Left ventricle myocardium superior (tissue), 1 donor: ENCODE results near the gene NMUR2. TPM values are rescaled to one million over a fixed set of nuclear protein-coding genes. Genes with fewer than 3 reads are reported as not detected.

Experiments used
- ATAC-seq: fragments of 200-7000 bp; cut with Tn5 transposase; one replicate; pipeline ENCODE4 v1.9.1; 2020; ENCODE audit warnings: mild to moderate bottlenecking, moderate library complexity
- DNase-seq: peaks from one replicate; pipeline ENCODE4 v3.0.0-alpha.2; 2020
- intact Hi-C: fragments of 100-400 bp; cut with micrococcal nuclease; formaldehyde crosslinking; loops from one replicate; pipeline ENCODE4 v1.11.0; 2022
- long read RNA-seq: library from polyadenylated mRNA; unstranded; transcript quantifications from one replicate; pipeline ENCODE4 v2.0.0, GENCODE V29; 2021
- total RNA-seq: library from RNA; stranded (reverse); fragmentation: NEBNext Ultra II Directional; extraction: Animal tissue kit (Norgen Biotek cat#: 25700); gene quantifications from one replicate; pipeline ENCODE4 v1.2.1, GENCODE V29; 2021
- donor health status: DM: no; HTN: yes; CAD: no; lungs with severe emphysema.

The NMUR2 gene, protein sequence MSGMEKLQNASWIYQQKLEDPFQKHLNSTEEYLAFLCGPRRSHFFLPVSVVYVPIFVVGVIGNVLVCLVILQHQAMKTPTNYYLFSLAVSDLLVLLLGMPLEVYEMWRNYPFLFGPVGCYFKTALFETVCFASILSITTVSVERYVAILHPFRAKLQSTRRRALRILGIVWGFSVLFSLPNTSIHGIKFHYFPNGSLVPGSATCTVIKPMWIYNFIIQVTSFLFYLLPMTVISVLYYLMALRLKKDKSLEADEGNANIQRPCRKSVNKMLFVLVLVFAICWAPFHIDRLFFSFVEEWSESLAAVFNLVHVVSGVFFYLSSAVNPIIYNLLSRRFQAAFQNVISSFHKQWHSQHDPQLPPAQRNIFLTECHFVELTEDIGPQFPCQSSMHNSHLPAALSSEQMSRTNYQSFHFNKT
- total RNA-seq = 0.20 TPM
- long read RNA-seq = 0 reads

GRCh38 chr5:152405145-152405544 is at the start of gene NMUR2:
Gene NMUR2 (minus strand): TSS chr5:152405279. CDS start chr5:152405113, 166 bp downstream.
- DNase-seq (no peak), ATAC-seq (peak; percentile 60)
- intact Hi-C loops = no loop called here

GRCh38 chr5:152443935-152444334 is 38.9 kb upstream of the NMUR2 start:
- ATAC-seq = no peak
- DNase-seq = no peak
- intact Hi-C loops = no loop called here

DNA sequence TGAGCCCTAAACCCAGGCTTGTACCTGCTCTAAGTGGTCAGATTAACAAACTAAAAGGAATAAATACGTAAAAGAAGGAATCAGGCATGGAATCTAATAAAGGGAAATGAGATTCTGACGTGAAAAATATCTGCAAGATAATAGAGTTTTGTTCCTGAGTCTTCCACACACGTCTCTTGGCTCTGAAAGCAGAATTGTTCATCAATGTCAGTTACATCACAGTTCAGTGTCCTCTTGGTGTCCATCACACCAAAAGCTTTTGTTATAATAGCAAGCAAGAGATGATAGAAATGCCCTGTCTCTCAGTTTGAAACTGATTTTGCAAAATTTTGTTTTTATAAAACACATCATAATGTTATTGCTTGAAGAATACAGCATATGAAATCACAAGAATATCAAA is 34.7 kb upstream of the NMUR2 start:
- ATAC-seq (no peak), DNase-seq (no peak)
- intact Hi-C loops = no loop called here

DNA sequence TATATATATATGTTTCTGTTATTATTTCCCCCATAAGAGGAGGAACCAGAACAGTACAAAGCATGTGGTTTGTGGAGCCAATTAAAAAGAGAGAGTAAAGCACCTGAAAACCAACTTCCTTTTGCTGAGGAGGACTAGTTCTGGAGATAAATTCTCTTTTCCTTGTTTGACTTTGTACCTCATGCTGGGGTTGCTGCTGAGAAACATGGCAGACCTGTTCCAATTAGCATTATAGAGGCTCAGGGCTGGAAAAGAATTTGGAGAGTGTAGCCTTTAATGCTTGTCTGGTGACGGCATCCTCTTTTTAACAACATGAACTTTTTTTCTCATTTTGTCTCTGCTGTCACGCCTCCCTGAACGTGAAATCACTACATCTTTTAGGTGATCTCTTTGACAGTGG is 32.8 kb upstream of the NMUR2 start:
- ATAC-seq = no peak

DNA sequence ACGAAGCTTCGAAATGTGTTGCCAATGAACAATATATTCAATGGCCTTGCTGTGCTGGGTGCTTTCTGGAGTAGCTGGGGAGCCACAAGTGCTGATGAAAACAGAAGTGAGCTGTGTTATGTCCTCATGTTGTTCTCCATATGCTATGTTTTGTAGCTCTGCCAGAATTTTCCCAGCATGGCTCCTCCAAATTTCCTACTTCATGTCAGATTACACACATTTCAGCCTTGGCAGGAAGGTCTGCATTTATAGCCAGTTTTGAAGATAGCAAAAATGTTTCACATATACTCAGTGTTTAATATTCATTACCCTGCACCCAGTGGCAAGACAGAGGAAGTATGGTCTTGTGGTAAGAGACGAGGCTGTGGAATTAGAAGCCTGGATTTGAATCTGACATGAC is 22.6 kb upstream of the NMUR2 start:
- no peak for DNase-seq
- ATAC-seq = no peak
- intact Hi-C loops = no loop called here

More for the DNA sequence above, 32.8 kb upstream of the NMUR2 start:
- no peak for DNase-seq
- intact Hi-C loops = no loop called here

GRCh38 chr5:152425083-152425482 is 20.0 kb upstream of the NMUR2 start:
- ATAC-seq = no peak
- intact Hi-C loops = no loop called here
- no peak for DNase-seq

DNA sequence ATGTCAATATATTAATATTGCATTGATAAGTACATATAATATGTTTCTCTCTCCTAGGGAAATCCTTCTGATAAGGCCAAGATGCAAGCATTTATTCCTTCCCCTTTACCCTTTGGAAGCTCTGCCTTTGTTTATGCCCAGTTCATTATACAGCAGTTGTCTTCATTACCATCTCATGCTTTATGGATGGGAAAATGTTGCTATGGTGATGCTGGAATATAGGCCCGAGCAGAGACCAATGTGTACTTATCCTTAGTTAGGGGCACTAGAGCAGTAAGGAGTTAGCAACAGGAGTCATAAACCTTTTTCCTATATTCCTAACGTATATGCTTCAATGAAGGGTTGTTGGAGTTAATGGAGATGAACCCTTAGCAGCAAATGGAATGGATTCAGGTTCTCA is 19.4 kb upstream of the NMUR2 start:
- intact Hi-C loops = no loop called here
- no peak for DNase-seq
- ATAC-seq = no peak

DNA sequence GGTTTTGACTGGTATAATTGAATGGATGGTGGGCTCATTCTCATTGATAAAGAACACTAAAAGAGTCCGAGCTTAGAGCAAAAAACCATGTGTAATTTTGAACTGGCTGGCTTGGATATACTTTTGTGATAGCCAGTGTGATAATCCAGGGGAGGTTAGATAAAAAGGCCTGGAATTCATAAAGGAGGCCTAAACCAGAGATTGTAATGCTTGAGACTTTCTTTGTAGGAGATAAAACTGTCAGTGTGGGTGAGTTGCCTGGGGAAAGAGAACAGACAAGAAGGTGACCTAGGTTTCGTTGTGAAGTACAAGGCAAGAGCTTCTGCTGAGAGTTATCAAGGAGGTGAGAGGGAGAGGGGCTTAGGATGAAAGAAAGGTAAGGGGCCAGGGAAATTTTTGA is 17.0 kb upstream of the NMUR2 start:
- DNase-seq = no peak
- no peak for ATAC-seq
- intact Hi-C loops = no loop called here

DNA sequence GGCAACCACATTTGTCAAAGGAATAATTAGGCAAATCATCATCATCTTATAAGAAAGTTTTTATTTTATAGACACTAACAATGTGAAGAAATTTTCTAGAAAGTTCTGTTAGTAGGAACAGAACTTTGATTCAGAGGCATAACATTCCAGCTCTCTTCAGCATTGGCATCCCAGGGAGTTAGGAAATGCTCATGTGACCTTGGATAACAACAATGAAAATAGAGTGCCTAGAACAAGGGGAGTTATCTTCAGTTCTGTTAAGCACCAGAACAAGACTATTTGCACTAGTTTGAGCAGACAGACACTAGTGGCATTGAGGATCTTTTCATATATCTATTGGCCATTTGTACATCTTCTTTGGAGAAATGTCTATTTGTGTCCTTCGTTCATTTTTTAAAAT is 7.0 kb upstream of the NMUR2 start:
- intact Hi-C loops = no loop called here
- no peak for DNase-seq
- peak; percentile 82 for ATAC-seq

DNA sequence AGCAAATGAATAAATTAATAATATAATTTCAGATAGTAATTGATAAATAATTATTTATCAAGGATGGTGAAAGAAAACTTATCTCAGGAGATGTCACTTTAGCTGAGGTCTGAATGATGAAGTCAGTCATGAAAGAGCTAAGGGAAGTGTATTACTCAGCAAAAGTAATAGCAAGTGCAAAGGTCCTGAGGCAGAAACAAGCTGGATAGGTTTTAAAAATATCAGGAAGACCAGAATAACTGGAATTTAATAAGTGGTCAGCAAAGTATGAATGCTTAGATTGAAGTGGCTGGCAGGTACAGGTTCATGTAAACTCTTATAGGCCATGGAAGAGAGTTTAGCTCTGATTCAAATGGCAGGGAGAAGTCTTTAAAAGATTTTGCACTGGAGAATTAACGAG is 1.0 kb upstream of the NMUR2 start:
- intact Hi-C loops = no loop called here
- DNase-seq = no peak
- no peak for ATAC-seq

DNA sequence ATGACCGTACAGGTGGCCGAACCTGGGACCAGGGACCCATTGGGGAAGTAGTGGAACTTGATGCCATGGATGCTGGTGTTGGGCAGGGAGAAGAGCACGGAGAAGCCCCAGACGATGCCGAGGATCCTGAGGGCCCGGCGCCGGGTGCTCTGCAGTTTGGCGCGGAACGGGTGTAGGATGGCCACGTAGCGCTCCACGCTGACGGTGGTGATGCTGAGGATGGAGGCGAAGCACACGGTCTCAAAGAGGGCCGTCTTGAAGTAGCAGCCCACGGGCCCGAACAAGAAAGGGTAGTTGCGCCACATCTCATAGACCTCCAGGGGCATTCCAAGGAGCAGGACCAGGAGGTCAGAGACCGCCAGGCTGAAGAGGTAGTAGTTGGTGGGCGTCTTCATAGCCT is 585 bp downstream of the NMUR2 start:
- ATAC-seq = no peak
- no peak for DNase-seq
- intact Hi-C loops = no loop called here

DNA sequence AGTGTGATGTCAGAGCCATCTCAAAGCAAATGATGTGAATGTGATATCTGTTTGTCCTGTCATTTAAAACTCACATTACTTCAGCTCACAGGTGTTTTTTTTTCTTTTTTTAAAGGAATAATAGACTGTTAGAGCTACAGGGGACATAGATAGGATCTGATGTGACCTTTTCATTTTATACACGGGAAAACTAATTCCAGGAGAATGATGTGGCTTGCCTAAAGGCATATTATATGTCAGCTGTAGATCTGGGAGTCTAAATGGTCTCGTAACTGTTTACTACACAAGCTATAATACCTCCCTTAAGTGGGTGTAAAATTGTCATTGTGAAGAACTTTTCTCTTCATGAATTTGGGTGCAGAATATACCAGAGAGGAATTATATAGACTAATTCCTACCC is 2.0 kb downstream of the NMUR2 start:
- intact Hi-C loops = no loop called here
- no peak for ATAC-seq
- DNase-seq = no peak

DNA sequence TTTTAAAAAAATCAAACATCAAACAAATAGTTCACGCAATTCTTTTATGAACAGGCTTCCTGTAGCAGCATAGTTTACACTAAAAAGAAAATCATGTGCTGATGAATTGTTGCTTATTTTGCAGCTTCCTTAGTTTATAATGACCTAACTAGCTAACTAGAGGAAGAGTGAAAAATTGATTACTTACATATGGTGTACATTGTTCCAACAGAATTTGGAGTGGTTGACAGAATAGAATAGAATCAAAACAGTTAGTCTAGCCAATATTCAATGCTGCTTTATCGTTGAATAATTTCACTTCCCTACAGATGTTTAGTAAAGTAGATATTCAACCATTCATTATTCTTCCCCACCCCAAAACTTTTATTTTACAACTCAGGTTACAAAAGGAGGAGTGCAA is 4.2 kb downstream of the NMUR2 start:
- DNase-seq (no peak), ATAC-seq (no peak)
- intact Hi-C loops = no loop called here

GRCh38 chr5:152397581-152397980 is 7.5 kb downstream of the NMUR2 start:
- intact Hi-C loops = no loop called here
- no peak for ATAC-seq

GRCh38 chr5:152393441-152393840 is 11.6 kb downstream of the NMUR2 start:
- no peak for DNase-seq
- no peak for ATAC-seq
- intact Hi-C loops = no loop called here

More at GRCh38 chr5:152397581-152397980, 7.5 kb downstream of the NMUR2 start:
- DNase-seq = no peak

GRCh38 chr5:152389208-152389849 is 15.8 kb downstream of the NMUR2 start:
- no peak for DNase-seq
- intact Hi-C loops = no loop called here
- ATAC-seq = no peak

DNA sequence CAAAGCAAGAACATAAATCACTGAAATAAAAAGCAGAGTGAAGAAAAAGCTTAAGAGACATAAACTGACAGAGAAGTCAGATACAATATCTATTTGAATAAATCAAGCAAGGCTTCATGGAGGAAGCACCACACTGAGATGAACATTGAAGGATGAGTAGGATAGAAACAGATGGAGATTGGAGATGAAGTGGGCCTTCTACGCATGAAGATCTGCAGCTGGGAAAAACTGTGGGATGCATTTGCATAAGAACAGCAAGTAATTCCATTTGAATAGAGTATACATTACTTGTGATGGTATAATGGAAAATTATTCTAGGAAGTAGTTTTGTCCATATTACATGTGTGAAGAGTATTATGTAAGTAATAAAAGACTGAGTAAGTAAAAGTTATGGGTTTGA is 16.5 kb downstream of the NMUR2 start:
- intact Hi-C loops = no loop called here
- no peak for DNase-seq
- no peak for ATAC-seq

GRCh38 chr5:152380415-152381123 is 24.5 kb downstream of the NMUR2 start:
- DNase-seq (no peak), ATAC-seq (peak; percentile 67)
- intact Hi-C loops = no loop called here

DNA sequence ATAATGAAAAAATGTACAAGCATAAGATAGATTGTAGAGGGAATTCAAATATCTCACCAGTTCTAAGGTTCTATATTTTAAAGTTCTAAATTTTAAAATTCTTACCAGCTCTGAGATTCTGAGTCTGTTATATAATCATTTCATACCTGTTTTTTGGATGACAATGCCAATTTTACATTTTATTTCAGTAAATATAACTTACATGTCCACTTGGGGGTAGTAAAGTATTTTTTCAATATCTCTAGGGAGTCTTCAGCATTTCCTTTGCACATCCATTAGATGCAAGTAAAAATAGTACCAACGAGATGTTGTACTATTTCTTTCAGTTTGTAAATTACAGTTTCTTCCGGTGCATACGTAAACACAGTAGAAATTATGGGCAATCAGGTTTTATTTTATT is 25.7 kb downstream of the NMUR2 start:
- DNase-seq = no peak
- intact Hi-C loops = loop anchor here (2.0 kb wide), 1 partner anchor 127 kb away; no protein-coding TSS in a partner anchor
- no peak for ATAC-seq

DNA sequence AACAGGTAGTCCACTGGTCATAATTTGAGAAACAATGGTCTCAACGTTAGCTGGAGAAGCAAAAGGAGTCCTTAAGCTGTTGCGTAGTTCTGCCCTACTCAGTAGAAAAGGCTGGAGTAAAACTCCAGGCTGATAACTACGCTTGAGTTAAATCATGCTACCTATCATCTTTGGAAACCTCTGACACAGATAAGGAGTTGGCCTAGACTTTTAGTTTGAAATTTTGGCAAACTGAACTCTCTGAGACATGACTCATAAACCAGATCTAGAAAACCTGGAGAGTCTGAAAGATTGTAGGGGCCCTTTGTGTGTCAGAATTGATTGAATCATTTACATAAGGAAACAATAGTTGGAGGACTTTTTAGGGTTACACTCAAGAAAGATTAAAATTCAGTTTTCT is 26.3 kb downstream of the NMUR2 start:
- DNase-seq = no peak
- peak; percentile 68 for ATAC-seq
- intact Hi-C loops = loop anchor here (2.0 kb wide), 1 partner anchor 128 kb away; no protein-coding TSS in a partner anchor
